IPS DF 4.7 (cell line): ENCODE measurements around the gene TPPP.
"Not testable (repeated sequence)": the region's sequence is repeated elsewhere in the genome, so short reads cannot be mapped to it uniquely, and the experiment has no call there.

Experiments used
- DNase-seq: peaks from one replicate; pipeline ENCODE4 v3.0.0-alpha.2; 2013; ENCODE audit warnings: low spot score; ENCODE audit errors: extremely low read depth

The TPPP gene

DNA sequence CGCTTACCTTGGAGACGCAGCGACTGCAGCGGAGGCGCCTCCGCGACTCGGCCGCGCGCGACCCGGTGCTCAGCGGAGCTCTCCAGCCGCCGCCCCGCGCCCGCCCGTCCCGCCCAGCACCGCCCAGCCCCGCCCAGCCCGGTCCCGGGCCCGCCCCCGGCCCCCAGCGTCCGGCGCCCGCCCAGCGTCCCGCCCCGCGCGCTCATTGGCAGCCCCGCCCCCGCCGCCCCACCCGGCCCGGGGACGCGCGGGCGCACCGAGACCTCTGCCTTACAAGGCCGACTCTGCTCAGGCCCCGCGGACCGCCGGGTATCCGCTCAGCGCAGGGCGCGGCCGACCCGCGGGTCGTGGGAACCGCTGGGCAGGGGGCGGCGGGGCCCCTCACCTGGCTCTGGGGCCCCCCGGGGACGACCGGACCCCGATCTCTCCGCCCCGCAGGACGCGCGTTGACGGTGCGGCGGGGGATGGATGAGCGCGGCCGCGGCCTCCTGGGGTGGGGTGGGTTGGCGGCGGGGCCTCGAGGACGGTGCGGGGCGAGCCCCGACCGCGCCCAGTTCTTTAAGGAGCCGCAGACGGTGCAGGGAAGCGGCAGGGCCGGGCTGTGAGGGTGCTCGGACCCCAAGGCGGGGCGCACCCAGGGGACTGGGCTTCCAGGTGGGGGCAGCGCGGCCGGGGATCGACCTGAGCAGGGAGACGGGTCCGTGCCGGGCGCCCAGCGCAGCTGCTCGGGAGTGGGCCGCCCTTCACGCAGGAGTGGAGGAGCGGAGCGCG lies at the start of gene TPPP:
TSS of gene TPPP (minus strand) at position 82 of the 771 bp plus-strand sequence. CDS start 15,292 bp downstream, outside the sequence.
- not testable (repeated sequence) for DNase-seq

DNA sequence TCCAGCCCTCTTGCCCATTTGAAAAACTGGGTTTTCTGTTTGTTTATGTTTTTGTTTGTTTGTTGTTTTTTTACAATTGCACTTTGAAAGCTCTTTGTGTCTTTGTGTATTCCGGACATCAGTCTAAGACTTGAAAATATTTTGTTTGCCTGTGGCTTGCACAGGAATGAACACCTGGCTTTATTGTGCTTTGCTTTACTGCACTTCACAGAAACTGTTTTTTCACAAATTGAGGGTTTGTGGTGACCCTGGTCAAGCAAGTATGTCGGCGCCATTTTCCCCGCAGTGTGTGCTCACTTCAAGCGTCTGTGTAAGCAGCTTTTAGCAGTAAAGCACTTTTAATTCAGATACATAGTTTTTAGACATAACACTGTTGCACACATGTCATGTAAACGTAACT lies 49.1 kb upstream of the TPPP start:
- DNase-seq, result not testable (repeated sequence)

DNA sequence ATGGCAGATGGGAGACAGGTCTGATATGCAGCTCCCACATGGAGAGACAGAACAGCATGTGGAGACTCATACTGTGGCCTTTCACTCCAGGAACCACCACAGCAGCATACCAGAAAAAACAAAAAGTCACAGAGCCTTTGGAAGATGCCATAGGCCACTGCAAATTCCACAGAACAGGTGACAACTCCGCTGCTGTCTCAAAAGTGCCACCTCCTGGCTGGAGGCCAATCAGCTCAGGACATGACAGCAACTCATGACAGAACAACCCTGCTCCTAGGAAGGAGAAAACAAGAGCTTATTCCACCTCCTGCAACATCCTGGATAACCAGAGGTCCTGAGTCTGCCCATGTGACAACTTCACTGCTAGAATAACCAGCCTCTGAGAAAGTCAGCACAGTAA lies 41.0 kb upstream of the TPPP start:
- DNase-seq, result not testable (repeated sequence)

DNA sequence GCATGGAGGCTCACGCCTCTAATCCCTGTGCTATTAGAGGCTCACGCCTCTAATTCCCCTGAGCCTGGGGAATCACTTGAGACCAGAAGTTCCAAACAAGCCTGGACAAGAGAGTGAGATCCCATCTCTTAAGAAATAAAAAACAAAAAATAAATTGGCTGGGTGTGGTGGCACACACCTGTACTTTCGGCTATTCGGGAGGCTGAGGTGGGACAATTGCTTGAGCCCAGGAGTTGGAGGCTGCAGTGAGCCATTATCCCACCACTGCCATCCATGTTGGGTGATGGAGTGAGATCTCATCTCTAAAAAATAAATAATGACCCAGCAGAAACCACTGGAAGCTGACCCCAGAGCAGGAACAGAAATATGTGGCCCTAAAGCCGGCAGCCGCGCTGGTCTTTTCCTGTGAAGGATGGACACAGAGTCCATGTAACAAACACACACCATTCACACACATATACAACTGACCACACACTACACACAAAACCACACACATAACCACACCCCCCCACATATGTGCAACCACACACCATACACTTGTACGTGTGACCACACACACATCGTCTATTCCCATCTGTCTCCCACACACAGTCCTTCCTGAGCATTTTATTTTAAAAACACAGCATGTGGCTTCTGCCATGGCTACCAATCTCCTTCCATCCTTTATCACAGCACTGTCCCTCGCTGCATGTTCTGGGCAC lies 39.8 kb upstream of the TPPP start:
- DNase-seq, result not testable (repeated sequence)

DNA sequence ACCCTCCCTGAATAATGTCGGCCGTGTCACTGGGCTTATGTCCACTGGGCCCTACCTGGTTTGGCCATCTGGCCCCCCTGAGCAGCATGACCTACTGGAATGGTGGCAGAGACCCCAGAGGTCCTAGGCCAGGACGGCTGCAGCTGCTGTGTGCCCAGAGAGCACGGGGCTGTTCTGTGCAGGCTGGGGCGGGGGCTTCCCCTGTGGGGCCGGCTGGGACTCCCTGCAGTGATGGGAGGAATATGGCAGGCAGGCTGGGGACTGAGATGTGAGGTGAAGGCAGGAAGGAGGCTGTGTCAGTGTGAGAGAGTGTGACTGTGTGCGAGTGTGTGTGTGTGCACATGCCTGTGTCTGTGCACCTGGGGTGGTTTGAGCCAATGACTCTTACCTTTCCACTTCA lies 36.1 kb upstream of the TPPP start:
- not testable (repeated sequence) for DNase-seq

DNA sequence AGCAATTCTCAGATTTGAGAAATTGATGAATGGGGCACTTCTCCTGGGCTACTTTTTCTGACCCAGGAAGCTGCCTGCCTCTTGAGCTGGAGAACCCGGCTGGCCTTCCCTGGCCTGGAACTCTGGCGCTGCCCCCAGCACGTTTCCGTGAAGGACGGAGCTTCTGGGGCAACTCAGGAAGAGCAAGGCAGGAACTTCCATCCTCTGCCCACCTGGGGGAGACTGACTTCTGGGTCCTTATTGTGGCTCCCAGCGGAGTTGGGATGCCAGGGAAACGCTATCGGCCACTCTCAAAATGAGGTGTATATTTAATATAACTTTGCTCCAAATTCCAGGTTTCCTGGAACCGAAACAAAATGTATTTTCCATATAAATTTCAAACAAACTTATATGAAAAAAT lies 33.9 kb upstream of the TPPP start:
- peak; percentile 7 for DNase-seq

DNA sequence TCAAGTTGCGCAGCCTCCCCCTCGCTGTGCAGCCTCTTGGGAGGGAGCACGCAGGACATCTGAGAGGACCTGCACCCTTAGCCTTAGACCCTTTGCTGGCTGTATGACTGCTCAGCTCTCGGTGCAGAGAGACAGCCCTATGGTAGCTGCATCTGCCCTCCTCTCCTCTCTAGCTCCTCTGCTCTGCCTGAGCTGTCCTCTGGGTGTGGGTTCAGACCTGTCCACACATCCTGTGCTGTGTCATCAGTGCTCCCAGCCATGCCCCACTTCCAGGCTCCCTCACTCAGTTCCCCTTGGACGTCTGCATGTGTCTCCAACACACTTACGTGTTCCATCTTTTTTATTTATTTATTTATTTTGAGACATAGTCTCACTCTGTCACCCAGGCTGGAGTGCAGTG lies 30.7 kb upstream of the TPPP start:
- DNase-seq, result not testable (repeated sequence)

DNA sequence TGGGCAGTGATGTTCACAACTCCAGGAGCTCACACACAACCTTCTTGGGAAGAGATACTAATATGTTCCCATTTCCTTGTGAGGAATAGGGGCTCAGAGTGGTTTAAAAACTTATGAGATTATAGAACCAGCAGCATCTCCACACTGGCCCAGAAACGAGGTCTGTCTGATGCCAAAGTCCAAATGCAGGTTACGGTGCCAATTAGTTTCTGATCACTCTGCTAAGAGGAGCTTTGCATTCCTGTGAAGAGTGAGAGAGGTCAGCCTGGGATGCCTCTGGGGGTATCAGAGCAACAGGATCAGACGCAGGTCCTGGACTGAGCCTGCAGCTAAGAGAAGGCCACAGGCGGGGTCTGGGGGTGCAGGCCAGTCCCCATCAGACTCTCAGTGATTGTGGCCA lies 30.2 kb upstream of the TPPP start:
- DNase-seq, result not testable (repeated sequence)

DNA sequence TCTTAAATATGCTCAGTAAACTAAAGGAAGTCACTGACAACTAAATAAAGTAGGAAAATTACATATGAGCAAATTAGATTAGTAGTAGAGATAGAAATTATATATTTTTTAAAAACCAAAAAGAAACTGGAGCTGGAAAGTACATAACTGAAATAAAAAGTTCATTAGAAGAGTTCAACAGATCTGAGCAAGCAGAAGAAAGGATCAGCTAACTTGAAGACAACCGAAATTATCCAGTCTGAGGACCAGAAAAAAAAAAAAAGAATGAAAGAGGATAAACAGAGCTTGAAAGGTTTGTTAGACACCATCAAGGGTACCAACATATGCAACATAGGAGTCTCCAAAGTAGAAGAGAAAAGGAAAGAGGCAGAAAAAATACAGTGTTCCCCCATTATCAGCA lies 26.2 kb upstream of the TPPP start:
- DNase-seq, result not testable (repeated sequence)

DNA sequence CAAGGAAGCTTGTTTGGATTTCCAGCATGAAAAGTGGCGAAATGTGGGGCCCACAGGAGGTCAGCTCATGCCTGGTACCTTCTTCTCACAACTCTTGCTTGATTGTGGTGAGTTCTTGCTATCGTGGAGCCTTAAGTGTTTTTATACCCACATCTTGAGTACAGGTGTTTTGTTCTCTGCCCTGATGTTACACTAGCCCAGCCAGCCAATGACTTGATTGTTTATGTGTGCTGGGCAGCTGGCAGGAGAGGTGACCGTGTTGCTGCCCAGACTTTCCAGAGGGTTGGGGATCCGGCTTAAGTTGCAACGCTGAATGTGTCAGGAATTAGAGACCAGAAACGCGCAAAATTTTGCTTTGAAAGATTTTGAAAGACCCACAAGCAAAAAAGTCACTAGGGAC lies 24.0 kb upstream of the TPPP start:
- DNase-seq, result no peak

DNA sequence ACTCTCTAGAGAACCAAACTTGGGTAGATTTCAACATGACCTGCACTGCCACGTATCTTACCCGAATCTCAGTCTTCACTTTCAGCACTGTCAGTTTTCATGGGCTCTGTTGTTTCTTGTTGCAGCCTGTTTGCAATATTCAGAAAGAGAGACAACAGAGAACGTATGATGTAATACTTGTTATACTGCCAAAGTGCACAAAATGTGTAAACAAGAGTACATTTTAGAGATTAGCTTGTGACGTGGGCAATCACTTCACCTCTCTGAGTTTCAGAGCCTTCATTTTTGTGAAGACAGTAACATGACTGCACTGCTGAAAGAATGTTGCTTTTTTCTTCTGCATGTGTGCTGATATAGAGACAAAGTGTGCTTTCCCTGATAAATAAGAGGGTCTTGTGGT lies 23.6 kb upstream of the TPPP start:
- DNase-seq, result not testable (repeated sequence)

DNA sequence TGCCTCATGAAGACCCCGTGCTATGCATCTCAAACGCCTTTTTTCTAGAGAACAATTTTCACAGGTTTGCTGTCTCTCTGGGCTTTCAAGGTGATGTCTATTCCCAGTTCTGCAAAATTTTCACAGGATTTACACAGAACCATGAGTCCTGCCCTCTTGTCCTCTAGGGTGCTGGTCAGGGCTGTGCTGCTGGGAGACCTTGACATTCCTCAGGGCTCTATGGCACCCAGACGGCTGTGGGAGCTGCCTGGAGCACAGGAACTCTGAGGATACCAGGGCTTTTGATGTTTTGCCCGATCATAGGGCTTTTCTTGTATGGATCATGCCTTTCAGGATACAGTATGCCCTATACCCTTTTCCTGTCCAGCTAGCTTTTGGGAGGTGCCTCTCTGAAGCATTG lies 22.5 kb upstream of the TPPP start:
- not testable (repeated sequence) for DNase-seq

DNA sequence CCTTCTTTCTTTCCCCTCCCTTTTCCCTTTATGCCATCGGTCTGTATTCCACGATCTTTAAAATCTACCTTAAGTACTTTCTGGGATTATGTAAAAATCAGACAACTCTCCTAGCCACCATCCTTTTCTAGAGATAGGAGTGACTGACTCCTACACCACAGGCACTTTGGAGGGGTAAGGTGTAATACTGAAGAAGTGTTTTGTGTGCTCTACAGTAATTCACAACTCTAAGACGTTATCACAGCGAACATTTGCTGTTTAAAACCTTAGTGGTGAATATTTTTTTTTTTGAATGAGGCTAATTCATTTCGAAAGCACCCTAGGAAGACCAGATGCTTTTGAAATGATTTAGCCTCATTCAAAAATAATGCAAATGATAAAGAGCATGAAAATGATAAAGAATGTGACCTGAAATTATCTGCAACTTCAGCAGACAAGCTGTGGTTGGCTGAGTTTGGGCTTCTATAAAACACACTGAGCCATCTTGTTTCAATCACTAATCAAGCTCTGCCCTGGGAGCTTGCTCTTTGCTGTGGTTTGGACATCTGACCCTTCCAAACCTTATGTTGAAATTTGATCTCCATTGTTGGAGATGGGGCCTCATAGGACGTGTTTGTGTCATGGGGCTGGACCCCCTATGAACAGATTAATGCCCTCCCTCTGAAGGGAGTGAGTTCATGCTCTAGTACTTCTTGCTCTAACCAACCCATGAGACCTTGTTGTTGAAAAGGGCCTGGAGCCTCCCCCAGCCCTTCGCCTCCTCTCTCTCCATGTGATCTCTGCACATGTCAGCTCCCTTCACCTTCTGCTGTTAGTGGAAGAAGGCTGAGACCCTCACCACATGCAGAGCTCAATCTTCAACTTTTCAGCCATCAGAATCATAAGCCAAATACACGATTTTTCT lies 21.3 kb upstream of the TPPP start:
- DNase-seq, result not testable (repeated sequence)

DNA sequence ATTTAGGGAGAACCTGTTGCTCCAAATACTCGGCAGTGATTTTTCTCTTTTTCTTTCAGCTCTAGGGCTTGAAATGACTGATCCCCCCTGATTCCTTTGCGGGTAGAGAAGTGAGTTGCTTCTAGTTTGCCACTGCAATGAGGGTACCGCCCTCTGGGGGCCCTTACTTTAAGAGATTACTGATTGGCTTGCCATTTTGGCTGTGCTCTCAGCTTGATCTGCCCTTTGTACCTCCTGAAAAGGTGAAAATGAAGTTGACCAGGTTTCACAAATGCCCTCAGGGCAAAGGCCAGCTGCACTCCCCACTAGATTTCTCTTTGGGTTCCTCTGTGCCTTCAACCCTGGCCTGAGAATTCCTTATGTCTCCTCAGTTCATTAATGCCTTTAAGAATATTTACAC lies 20.5 kb upstream of the TPPP start:
- not testable (repeated sequence) for DNase-seq

DNA sequence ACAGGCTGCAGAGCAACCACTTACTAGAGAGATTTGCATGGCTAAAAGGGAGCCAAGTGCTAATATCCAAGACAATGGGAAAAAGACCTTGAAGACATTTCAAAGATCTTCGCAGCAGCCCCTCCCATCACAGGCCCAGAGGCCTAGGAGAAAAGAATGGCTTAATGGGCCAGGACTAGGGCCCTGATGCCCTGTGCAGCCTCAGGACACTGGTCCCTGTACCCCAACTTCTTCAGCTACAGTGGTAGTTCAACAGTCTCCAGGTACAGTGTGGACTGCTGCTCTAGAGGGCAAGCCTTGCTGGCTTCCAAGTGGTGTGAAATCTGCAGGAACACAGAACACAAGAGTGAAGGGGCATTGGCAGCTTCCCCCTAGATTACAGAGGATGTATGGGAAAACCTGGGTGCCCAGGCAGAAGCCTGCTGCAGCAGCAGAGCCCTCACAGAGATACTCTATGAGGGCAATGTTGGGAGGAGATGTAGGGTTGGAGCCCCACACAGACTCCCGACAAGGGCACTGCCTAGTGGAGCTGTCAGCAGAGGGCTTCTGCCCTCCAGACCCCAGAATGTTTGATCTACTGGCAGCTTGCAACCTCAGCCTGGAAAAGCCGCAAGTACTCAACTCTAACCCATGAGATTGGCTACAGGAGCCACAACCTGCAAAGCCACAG lies 15.8 kb upstream of the TPPP start:
- not testable (repeated sequence) for DNase-seq

DNA sequence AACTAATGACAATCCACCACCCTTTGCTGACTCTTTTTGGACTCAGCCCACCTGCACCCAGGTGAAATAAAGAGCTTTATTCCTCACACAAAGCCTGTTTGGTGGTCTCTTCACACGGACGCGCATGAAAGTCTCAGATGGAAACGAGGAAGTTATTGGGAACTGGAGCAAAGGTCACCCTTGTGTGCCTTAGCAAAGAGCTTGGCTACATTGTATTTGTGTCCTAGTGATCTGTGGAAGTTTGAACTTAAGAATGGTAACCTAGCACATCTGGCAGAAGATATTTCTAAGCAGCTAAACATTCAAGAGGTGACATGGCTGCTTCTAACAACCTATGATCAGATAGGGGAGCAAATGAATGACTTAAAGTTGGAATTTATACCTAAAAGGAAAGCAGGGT lies 15.2 kb upstream of the TPPP start:
- DNase-seq, result not testable (repeated sequence)

DNA sequence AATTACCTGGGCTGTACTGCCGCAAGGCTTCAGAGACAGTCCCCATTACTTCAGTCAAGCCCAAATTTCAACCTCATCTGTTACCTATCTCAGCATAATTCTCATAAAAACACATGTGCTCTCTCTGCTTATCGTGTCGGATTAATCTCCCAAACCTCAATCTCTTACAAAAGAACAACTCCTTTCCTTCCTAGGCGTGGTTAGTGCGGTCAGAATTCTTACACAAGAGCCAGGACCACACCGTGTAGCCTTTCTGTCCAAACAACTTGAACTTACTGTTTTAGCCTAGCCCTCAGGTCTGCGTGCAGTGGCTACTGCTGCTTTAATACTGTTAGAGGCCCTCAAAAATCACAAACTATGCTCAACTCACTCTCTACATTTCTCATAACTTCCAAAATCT lies 13.0 kb upstream of the TPPP start:
- DNase-seq, result not testable (repeated sequence)

DNA sequence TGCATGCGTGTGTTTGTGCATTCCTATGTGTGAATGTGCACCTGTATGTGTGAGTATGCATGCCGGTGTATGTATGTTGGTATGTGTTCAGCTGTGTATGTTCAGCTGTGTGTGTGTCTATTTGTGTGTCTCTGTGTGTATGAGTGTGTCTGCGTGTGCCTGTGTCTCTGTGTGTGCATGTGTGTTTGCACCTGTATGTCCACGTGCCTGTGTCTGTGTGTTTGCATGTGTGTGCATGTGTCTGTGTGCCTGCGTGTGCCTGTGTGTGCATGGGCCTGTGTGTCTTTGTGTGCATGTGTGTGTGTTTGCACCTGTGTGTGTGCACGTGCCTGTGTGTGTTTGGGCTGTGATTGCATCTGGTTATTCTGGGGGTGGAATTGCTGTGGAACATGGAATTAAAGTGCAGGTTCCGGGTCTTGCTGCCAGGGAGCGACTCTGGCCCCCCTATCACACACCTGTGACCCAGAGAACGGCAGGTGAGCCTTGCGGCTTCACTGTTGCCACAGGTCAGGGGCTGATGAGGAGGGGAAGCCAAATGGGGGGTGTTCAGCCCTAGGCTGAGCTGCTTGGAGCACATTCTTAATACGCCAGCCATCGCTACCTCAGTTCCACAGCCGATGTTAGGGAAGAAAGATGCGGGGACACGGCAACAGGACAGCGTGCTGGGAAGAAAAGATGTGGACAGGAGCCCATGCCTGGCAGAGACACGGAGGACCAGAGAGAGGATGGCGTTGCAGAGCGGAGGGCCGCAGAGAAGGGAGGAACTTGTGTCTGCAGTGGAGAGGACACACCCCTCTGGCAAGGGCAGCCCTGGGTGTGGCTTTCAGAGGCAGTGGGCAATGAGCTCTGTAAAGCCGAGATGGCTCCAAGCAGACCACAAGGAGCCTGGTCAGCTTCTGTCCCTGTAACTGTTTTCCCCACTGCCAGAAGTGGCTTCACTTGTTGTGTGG lies 3.9 kb upstream of the TPPP start:
- DNase-seq, result not testable (repeated sequence)

DNA sequence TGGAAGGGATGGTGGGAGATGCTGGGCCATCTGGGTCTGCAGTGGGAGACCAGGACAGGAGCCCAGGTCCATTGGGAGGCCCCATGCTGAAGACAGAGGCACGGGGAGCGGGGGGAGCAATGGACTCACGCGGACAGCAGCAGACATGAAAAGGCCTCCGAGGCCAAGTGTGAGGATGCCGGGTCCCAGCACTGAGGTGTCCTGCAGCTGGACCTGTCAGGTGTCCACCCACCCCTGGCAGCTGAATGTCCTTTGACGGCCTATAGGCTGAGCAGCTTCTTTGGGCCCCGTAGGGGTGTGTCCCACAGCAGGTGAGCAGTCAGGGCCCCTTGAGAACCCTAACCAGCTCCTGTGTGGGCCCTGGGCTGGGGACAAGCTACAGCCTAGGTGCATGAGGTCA lies 3.0 kb upstream of the TPPP start:
- DNase-seq, result not testable (repeated sequence)

DNA sequence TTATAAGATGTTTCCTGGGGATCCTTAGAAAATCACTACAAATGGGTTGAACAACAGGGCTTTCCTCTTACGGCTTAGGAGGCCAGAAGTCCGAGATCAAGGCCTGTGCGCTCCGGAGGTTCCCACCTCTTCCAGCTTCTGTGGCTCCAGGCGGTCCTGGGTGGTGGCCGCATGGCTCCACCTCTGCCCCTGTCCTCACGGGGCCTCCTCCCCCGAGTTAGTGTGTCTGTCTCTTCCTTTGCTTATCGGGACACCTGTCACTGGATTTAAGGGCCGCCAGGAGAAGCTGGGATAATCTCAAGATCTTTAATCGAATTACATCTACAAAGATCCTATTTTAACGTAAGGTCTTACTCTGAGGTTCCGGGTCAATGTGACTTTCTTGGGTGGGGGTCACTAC lies 2.3 kb upstream of the TPPP start:
- not testable (repeated sequence) for DNase-seq
